Neuronal stem cell (in vitro differentiated cells): ENCODE results near the gene RPS6KA5.
"Not testable (repeated sequence)": the region's sequence is repeated elsewhere in the genome, so short reads cannot be mapped to it uniquely, and the experiment has no call there.

Experiments
- DNase-seq: peaks from one replicate; pipeline ENCODE4 v3.0.0-alpha.2; 2013; ENCODE audit warnings: low spot score
- H2AFZ ChIP-seq: one replicate; pipeline ENCODE4 v1.6.1; 2013; ENCODE audit warnings: mild to moderate bottlenecking, low read length, inconsistent platforms
- H2AK5ac ChIP-seq: 2 replicates; pipeline ENCODE4 v1.6.1; 2013; ENCODE audit warnings: low read depth, mild to moderate bottlenecking, inconsistent platforms, low read length, moderate library complexity, mixed read lengths
- H2BK120ac ChIP-seq: 2 replicates; pipeline ENCODE4 v1.6.1; 2013; ENCODE audit warnings: low read depth, mild to moderate bottlenecking, inconsistent platforms, low read length, moderate library complexity, mixed read lengths
- H2BK12ac ChIP-seq: one replicate; pipeline ENCODE4 v1.6.1; 2013; ENCODE audit warnings: low read length, inconsistent platforms
- H2BK15ac ChIP-seq: 2 replicates; pipeline ENCODE4 v1.6.1; 2013; ENCODE audit warnings: mild to moderate bottlenecking, low read length, inconsistent platforms, mixed read lengths
- H2BK5ac ChIP-seq: one replicate; pipeline ENCODE4 v1.6.1; 2013; ENCODE audit warnings: inconsistent platforms, mild to moderate bottlenecking, low read length, moderate library complexity
- H3K14ac ChIP-seq: one replicate; pipeline ENCODE4 v1.6.1; 2013; ENCODE audit warnings: low read length, inconsistent platforms
- H3K18ac ChIP-seq: 2 replicates; pipeline ENCODE4 v1.6.1; 2013; ENCODE audit warnings: low read length, inconsistent platforms
- H3K23ac ChIP-seq: 2 replicates; pipeline ENCODE4 v1.6.1; 2013; ENCODE audit warnings: low read depth, mild to moderate bottlenecking, mixed read lengths, low read length, inconsistent platforms; ENCODE audit not compliant: poor library complexity
- H3K27ac ChIP-seq: replicated peaks from 3 replicates; pipeline ENCODE4 v1.5.1; 2013; ENCODE audit warnings: low read length, inconsistent platforms
- H3K27me3 ChIP-seq, 3 experiments: 2 replicates each; pipeline ENCODE4 v1.6.1; 2013; ENCODE audit warnings: low read length in 3 of 3, mild to moderate bottlenecking in 2 of 3, inconsistent platforms in 1 of 3, low read depth in 1 of 3, mixed read lengths in 1 of 3, moderate library complexity in 1 of 3; ENCODE audit not compliant: control insufficient read depth in 3 of 3, insufficient read depth in 3 of 3
- H3K36me3 ChIP-seq, 2 donors: replicated peaks in 1 of 2; 2 replicates each; pipeline ENCODE4 v1.6.1; 2013; ENCODE audit warnings: low read length in 2 of 2; ENCODE audit not compliant: control insufficient read depth in 2 of 2, insufficient read depth in 2 of 2
- H3K4ac ChIP-seq: 2 replicates; pipeline ENCODE4 v1.6.1; 2013; ENCODE audit warnings: inconsistent platforms, mild to moderate bottlenecking, low read length, moderate library complexity
- H3K4me1 ChIP-seq, 2 donors: 1 replicate in 1 of 2; 2 replicates in 1 of 2; pipeline ENCODE4 v1.6.1; 2013; ENCODE audit warnings: low read length in 2 of 2, low read depth in 1 of 2; ENCODE audit not compliant: control insufficient read depth in 2 of 2, insufficient read depth in 1 of 2
- H3K4me2 ChIP-seq: one replicate; pipeline ENCODE4 v1.6.1; 2013; ENCODE audit warnings: mild to moderate bottlenecking, low read length, inconsistent platforms; ENCODE audit not compliant: insufficient read depth, poor library complexity, severe bottlenecking
- H3K4me3 ChIP-seq, 2 donors: 2 replicates each; pipeline ENCODE4 v1.5.1; 2013; ENCODE audit warnings: low read length in 2 of 2, mild to moderate bottlenecking in 2 of 2, inconsistent platforms in 1 of 2, moderate library complexity in 1 of 2
- H3K79me1 ChIP-seq: one replicate; pipeline ENCODE4 v1.6.1; 2013; ENCODE audit warnings: low read depth, mild to moderate bottlenecking, inconsistent platforms, low read length, moderate library complexity
- H3K9ac ChIP-seq: one replicate; pipeline ENCODE4 v1.6.1; 2013; ENCODE audit warnings: mild to moderate bottlenecking, low read depth, low read length, inconsistent platforms; ENCODE audit not compliant: poor library complexity
- H3K9me3 ChIP-seq, 2 donors: replicated peaks in 1 of 2; 2 replicates each; pipeline versions ENCODE3 to v1.6.1; 2013; ENCODE audit warnings: low read length in 2 of 2, mild to moderate bottlenecking in 2 of 2, inconsistent platforms in 1 of 2, low read depth in 1 of 2, mixed read lengths in 1 of 2, moderate library complexity in 1 of 2; ENCODE audit not compliant: control insufficient read depth in 2 of 2, insufficient read depth in 1 of 2
- H4K8ac ChIP-seq: one replicate; pipeline ENCODE4 v1.6.1; 2013; ENCODE audit warnings: low read depth, mild to moderate bottlenecking, inconsistent platforms, low read length, moderate library complexity
- H4K91ac ChIP-seq: one replicate; pipeline ENCODE4 v1.6.1; 2013; ENCODE audit warnings: low read length, low read depth, mild to moderate bottlenecking, inconsistent platforms; ENCODE audit not compliant: poor library complexity
- WGBS, 2 donors: extraction: QIAGEN DNeasy Blood & Tissue Kit; methylation state at CpG; one replicate each; pipeline ENCODE4 v1.1.7; 2013; ENCODE audit warnings: missing lambda C conversion rate in 2 of 2, mixed read lengths in 1 of 2; ENCODE audit not compliant: insufficient read length in 2 of 2, insufficient replicate concordance in 1 of 2; ENCODE audit errors: extremely low coverage in 2 of 2; 5-methylcytosine and 5-hydroxymethylcytosine counted together

Gene RPS6KA5

DNA sequence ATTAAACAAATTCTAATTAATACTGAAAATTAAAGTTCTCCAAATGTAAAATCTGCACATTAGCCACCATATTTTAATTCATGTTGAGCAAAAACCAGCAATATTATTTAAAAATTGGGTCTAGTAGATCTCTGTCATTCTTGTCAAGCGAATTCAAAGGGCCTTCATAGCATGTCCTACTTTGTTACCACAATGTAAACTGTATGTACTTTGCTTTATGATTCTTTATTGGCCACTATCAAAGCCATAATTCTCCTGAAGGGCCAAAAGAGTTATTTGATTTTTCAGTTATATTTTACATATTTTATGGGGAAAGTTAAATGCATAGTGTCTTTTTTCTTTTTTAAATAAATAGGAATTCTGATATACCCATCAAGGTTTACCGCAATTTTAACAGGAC, 117.9 kb downstream of the RPS6KA5 start:
- DNase-seq: no peak
- no peak overlapping the region for H3K4me2 ChIP-seq
- H2BK5ac ChIP-seq: no peak overlapping the region
- H3K36me3 ChIP-seq: no peaks in the 10 kb centered on the region
- no peak overlapping the region for H4K91ac ChIP-seq
- H3K14ac ChIP-seq: no peak overlapping the region
- H3K9ac ChIP-seq: no peak overlapping the region
- no peak overlapping the region for H2BK120ac ChIP-seq
- H2BK12ac ChIP-seq: no peak overlapping the region
- H3K18ac ChIP-seq: no peak overlapping the region
- no peak overlapping the region for H4K8ac ChIP-seq
- no peak overlapping the region for H3K27ac ChIP-seq
- H3K9me3 ChIP-seq: peaks cover 2 to 20% of the 10 kb centered on the region in 2 donors
- no peak overlapping the region for H3K4ac ChIP-seq
- H2BK15ac ChIP-seq: no peak overlapping the region
- H3K27me3 ChIP-seq: no peaks in the 10 kb centered on the region
- no peaks in the 10 kb centered on the region for H3K4me1 ChIP-seq
- no peak overlapping the region for H2AFZ ChIP-seq
- H3K23ac ChIP-seq: no peak overlapping the region
- H3K4me3 ChIP-seq: no peak overlapping the region
- WGBS, 2 donors: no CpG with 5 or more reads among the region's 2 CpGs
- no peak overlapping the region for H2AK5ac ChIP-seq
- H3K79me1 ChIP-seq: peaks cover 2% of the 10 kb centered on the region

DNA sequence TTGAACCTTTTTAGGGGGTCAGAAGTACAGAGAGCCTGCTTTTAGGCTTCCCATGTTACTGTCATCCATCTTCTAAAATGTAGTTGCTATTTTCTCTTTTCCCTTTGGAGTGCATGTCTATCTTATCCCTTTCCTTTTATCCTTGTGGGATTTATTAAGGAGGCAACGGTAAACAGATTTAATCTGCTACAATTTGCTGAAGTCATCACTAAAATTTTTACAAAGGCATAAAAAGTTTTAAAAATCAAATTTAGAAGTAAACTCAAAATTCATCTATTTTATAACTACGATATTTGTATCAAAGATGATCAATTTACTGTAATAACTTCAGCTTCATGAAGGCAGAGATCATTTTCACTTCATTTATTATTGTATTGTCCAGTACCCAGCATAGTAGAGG, 118.7 kb downstream of the RPS6KA5 start:
- Histone ChIP-seq H2BK5ac (no peak overlapping the region), H3K9ac (no peak overlapping the region), H3K4me3 (no peak overlapping the region), H2BK12ac (no peak overlapping the region), H3K9me3 (peaks cover 2 to 20% of the 10 kb centered on the region in 2 donors), H3K4me2 (no peak overlapping the region), H2BK15ac (no peak overlapping the region), H3K14ac (no peak overlapping the region), H3K79me1 (peaks cover 2% of the 10 kb centered on the region), H4K8ac (no peak overlapping the region), H3K4me1 (no peaks in the 10 kb centered on the region), H3K23ac (no peak overlapping the region), H2AFZ (no peak overlapping the region), H2AK5ac (no peak overlapping the region), H2BK120ac (no peak overlapping the region), H3K4ac (no peak overlapping the region), H3K27me3 (no peaks in the 10 kb centered on the region), H3K18ac (no peak overlapping the region), H3K36me3 (no peaks in the 10 kb centered on the region), H4K91ac (no peak overlapping the region), H3K27ac (no peak overlapping the region)
- WGBS, 2 donors: no CpG with 5 or more reads among the region's 2 CpGs
- DNase-seq: no peak

DNA sequence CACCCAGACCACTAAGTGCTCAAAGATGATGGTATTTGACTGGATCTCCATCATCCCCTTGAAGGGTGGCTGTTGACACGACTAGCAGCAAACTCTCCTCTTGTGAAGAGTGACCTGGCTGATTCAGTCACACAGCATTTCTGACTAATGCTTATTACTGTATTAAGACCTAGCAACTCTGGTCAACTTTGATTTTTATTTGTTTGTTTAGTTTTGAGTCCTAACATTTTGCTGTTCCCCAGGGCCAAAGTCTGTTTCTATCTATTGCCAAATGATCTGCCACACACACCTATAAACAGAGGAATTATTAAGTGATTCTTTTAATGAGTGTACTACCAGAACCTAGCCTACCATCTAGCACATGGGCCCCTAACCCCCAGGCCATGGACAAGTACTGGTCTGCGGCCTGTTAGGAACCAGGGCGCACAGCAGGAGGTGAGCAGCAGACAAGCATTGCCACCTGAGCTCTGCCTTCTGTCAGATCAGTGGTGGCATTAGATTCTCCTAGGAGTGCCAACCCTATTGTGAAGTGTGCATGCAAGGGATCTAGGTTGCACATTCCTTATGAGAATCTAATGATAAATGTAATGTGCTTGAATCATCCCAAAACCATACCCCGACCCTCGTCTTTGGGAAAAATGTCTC, 120.0 kb downstream of the RPS6KA5 start:
- Histone ChIP-seq H2AFZ (no peak overlapping the region), H3K27me3 (no peaks in the 10 kb centered on the region), H2BK5ac (no peak overlapping the region), H3K79me1 (peaks cover 2% of the 10 kb centered on the region), H2BK15ac (no peak overlapping the region), H3K18ac (no peak overlapping the region), H3K14ac (no peak overlapping the region), H3K23ac (no peak overlapping the region), H3K4me1 (no peaks in the 10 kb centered on the region), H2AK5ac (no peak overlapping the region), H4K91ac (no peak overlapping the region), H3K36me3 (no peaks in the 10 kb centered on the region), H3K9me3 (peaks cover 2 to 20% of the 10 kb centered on the region in 2 donors), H3K4ac (no peak overlapping the region), H3K27ac (no peak overlapping the region), H2BK12ac (no peak overlapping the region), H4K8ac (no peak overlapping the region), H3K4me2 (no peak overlapping the region), H2BK120ac (no peak overlapping the region), H3K4me3 (no peak overlapping the region), H3K9ac (no peak overlapping the region)
- no peak for DNase-seq
- WGBS, 2 donors: no CpG with 5 or more reads among the region's 5 CpGs

DNA sequence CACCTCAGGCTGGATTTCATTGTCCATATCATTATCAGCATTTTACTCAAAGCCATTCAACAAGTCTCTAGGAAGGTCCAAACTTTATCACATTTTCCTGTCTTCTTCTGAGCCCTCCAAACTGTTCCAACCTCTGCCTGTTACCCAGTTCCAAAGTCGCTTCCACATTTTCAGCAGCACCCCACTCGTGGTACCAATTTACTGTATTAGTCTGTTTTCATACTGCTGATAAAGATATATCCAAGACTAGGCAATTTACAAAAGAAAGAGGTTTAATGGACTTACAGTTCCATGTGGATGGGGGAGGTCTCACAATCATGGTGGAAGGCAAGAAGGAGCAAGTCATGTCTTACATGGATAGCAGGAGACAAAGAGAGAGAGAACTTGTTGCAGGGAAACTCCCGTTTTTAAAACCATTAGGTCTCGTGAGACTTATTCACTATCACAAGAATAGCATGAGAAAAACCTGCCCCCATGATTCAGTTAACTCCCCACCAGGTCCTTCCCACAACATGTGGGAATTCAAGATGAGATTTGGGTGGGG, 121.1 kb downstream of the RPS6KA5 start:
- not testable (repeated sequence) for H3K9ac ChIP-seq, H2AFZ ChIP-seq, H3K79me1 ChIP-seq, H3K27me3 ChIP-seq, H2BK15ac ChIP-seq, H3K4me3 ChIP-seq, H2BK120ac ChIP-seq, H2BK5ac ChIP-seq, H4K8ac ChIP-seq, H3K14ac ChIP-seq, H4K91ac ChIP-seq, H3K36me3 ChIP-seq, H3K4me2 ChIP-seq, H2AK5ac ChIP-seq, H3K4me1 ChIP-seq, H3K27ac ChIP-seq, DNase-seq, H3K23ac ChIP-seq, H2BK12ac ChIP-seq, H3K18ac ChIP-seq, H3K4ac ChIP-seq
- WGBS, 2 donors: no CpG with 5 or more reads among the region's 4 CpGs
- peaks cover 2 to 20% of the 10 kb centered on the region in 2 donors for H3K9me3 ChIP-seq
